Stimulated activated CD4-positive, alpha-beta T cell treated with anti-CD3 and anti-CD28 coated beads, Interleukin-4, amount 100 ng/mL, for 4 hours (primary cell): ENCODE data around the gene F7.
"Not testable (repeated sequence)": the region's sequence is repeated elsewhere in the genome, so short reads cannot be mapped to it uniquely, and the experiment has no call there.

Experiments used
- DNase-seq, 2 experiments: peaks; one replicate each; pipeline ENCODE4 v3.0.0-alpha.2; 2020

The F7 gene

DNA sequence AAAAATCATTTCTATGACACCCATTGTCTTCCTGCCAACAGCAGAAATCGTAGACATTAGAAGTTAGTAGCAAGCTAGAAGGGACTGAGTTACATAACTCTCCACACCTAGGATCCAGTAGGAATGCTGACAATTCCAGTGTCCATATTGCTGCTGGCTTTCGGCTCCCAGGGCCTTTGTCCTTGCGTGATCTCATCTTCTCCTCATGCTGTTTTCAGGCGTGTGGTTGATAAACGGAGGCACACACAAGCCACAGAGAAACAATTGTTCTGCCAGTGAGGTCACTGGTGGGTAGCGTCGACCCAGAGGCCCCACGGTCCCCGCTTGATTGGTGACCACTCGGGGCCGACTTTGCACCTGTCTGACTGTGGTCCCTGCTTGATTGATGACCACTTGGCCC is 31.6 kb upstream of the F7 start:
- DNase-seq: no peak

DNA sequence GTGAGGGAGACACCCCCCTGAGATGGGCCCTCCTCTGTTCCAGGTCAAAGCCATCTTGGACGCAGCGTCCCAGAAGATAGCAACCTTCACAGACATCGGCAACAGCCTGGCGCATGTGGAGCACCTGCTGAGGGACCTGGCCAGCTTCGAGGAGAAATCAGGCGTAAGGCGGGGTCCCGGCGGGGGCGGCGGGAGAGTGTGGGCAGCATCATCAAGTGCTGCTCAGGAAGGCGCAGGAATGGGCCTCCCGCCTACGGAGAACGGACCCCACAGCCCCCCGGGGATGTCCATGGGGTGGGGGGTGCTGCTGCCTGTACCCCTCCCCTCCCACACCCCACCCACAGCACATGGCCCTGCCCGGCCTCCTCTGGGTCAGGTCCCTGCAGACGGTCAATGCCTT is 31.2 kb upstream of the F7 start:
- no peak for DNase-seq

DNA sequence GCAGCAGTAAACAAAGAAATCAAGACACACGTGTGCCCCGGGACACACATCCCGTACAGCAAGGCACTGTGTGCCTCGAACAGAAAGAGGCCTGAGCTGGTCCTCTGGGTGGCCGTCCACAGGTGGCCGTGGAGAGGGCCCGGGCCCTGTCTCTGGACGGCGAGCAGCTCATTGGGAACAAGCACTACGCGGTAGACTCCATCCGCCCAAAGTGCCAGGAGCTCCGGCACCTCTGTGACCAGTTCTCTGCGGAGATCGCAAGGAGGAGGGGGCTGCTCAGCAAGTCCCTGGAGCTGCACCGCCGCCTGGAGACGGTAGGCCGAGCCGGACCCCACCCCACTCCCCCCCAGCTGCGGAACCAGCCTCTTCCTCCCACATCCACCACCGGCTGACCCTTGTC is 30.7 kb upstream of the F7 start:
- DNase-seq: no peak

DNA sequence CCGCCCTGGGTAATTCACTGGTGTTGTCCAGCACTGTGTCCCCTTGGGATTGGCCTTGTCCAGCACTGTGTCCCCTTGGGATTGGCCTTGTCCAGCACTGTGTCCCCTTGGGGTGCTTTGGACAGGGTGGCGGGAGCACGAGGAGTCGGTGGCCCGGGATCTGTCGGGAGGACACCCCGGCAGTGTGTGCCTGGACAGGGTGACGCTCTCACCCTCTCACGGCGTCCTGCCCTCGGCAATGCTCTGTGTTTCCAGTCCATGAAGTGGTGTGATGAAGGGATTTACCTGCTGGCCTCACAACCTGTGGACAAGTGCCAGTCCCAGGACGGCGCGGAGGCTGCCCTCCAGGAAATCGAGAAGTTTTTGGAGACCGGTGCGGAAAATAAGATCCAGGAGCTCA is 29.9 kb upstream of the F7 start:
- DNase-seq: no peak

DNA sequence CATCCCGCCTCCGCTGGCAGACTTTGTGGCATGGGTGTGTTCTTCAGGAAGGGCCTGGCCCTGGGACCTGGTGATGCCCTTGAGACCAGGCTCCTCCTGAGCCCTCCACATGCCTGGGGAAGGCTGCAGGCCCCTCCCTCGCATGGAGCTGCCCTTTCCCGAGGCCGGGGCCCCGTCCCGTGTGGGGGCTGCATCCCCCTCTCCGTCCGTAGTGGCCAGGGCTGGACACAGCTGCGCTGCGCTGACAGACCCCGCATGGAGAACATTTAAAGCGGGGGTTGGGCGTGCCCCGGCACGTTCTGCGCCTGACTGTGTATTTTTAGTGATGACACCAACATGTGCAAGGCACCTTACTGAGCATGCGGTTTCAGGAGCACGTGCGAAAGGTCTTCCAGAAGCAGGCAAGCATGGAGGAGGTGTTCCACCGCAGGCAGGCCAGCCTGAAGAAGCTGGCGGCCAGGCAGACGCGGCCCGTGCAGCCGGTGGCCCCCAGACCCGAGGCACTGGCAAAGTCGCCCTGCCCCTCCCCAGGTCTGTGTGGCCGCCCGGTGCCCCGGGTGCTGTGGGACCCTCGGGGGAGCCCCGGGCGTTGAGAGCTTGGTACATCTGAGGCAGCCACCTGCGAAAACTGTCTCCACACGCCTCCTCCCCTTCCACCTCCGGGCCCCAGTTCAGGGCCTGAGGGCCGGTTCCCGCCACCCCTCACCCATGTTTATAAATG is 28.8 kb upstream of the F7 start:
- DNase-seq: no peak

DNA sequence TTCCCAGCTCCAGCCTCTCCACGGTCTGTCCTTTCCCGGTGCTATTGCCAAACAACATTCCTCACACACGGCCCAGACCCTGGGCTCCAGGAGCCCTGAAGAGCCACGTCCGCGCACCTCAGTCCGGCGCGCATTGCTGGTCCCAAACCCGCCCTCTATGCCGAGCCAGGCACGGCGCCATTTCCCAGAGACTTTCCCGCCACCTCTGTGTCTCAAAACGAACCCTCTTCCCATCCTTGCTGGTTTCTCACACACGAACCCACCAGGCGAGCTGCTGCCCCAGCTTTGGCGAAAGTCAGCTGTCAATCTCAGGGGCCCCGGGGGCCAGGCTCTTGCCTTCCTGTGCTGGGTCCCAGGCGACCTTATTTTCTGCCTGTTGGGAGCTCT is 28.0 kb upstream of the F7 start:
- DNase-seq: no peak

DNA sequence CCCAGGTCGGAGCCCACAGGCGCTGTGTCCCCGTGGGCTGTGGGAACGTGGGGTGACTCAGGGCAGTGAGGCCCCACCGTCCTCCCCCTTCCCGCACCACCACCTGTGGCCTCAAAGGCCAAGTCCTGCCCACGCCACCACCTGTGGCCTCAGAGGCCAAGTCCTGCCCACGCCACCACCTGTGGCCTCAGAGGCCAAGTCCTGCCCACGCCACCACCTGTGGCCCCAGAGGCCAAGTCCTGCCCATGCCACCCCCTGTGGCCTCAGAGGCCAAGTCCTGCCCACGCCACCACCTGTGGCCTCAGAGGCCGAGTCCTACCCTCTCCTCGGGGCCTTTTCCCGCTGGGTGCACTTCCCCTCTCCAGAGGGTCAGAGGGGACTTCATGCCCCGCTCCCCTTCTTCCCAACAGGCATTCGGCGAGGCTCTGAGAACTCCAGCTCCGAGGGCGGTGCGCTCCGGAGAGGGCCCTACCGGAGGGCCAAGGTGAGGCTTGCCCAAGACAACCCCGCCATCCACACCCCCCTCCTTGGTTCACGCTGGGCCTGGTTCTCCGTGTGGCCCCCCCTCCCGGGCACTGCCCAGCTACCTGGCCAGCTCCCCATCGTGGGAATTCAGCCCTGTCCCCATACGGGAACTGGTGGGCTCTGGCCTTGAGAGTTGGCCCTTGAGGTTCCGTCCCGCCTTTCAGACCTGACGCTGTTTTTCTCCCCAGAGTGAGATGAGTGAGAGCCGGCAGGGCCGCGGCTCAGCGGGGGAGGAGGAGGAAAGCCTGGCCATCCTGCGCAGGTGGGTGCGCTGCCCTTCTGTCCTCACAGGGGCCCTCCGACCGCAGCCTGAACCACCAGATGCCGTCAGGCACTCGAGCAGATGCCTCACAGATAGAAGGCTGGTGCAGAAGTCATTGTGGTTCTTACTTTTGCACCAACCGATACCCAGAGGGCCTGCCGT is 27.4 kb upstream of the F7 start:
- DNase-seq: no peak

DNA sequence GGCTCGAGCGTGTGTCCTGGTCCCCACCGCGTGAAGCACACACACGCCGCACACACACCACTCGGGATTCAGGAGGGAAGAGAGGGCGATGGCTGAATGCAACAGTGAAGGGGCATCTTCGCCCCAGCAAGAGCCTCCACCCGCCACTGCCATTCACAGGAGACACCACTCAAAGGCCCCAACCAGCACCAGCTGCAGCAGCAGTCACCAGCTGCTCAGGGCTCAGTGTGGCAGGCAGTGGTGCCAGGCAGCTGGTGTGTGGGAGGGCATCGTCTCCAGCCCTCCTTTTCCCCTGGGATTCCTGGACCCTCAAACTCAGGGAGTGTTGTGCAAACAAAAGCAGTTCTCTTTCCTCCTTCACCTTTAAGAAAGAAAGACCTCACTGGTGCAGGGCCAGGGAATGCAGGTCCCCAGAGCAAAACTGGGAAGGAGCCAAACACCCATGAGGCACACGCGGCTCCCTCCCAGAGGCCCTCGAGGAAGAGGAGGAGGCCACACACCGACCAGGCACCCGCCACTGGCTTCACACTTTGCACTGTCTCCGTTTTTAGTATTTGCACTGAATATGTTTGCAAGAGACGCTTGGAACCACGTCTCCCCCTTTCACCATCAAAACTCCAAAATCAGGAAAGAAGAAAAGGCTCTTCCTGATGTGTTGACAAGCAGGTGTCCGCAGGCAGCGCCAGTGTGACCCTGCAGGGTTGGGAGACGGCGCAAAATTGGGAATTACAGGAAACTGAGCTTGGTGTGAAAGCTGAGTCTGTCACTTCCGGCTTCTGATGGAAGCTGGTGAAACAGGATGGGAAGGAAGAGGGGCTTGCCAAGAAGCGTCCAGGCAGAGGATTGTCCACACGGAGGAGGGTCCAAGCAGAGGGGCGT is 26.4 kb upstream of the F7 start:
- DNase-seq: no peak

DNA sequence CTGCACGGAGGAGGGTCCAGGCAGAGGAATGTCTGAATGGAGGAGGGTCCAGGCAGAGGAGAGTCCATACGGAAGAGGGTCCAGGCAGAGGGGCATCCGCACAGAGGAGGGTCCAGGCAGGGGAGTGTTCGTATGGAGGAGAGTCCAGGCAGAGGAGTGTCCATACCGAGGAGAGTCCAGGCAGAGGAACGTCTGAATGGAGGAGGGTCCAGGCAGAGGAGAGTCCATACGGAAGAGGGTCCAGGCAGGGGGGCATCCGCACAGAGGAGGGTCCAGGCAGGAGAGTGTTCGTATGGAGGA is 25.9 kb upstream of the F7 start:
- DNase-seq: not testable (repeated sequence)

DNA sequence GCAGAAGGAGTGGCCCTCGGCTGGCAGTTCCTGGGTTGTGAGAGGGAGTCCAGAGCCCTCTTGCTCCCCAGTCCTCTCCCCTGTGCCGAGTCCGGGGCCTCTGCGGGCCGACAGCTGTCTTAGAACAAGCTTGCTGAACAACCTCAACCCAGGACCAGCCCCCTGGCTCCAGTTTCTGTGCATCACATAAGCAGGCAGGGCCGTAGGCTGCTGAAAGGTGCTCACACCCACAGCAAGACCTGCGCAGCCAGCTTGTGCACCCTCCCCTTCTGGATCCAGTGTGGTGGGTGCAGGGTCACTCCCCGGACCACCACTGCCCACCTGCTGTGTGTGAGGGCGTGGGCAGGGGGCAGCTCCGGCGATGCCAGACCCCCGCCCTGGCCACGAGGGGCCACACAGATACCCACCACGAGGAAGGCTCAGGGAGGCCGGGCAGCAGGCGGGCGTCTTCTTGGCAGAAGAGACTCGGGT is 25.2 kb upstream of the F7 start:
- no peak for DNase-seq

DNA sequence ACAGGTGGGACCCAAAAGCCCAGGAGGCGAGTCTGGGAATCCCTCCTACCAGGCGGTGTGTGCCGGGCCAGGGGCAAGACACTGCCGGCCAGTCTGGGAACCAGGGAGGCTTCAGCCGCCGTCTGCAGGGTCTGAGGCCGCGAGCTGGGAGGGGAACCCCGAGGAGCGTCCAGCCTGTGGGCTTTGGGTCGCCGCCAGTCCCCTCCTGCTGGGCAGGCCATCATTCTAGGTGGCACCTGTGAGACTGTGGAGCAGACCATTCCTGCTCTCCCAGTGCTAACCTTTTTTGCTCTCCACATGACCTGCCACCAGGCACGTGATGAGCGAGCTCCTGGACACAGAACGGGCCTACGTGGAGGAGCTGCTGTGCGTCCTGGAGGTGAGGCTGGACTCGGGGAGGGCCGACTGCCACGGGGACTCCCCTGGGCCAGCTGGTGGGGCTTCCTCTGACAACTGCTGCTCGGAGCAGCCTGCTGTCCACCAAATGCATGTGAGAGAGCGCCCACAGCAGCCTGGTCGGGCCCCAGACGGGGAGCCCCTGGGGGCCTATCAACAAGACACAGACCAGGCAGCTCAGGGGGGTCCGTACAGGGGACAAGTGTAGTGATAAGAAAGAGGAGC is 24.6 kb upstream of the F7 start:
- no peak for DNase-seq

DNA sequence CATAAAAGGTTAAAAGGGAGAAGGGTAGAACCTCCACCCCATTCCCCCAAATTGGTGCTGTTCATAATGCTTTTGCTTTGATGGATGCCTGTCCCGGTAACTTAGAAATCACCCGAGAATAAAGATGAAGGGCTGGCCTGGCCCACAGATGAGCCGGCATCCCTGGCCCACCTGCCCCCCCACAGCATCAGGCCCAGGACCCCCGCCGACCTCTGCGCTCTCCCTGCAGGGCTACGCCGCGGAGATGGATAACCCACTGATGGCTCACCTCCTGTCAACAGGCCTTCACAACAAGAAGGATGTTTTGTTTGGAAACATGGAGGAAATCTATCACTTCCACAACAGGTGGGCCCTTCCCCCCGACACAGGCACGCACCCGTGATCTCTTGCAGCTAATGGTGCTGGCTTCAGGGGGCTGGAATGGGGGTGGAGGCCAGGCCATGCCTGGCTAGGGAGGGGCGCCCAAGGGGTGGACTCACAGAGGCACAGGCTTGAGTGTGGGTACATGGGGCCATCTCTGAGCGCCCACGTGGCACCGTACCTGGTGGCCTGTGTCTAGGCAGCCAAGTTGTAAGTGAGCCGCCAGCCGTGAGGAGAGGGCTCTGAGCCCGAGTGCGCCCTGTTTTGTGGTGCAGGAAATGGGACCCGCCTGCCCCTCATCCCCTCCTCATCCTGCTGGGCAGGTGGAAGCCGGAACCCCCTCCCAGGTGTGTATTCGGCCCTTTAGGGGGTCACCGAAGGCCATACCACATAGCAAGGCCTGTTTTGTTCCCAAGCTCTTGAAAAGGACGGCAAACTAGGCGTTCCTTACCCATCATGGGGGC is 23.2 kb upstream of the F7 start:
- no peak for DNase-seq

DNA sequence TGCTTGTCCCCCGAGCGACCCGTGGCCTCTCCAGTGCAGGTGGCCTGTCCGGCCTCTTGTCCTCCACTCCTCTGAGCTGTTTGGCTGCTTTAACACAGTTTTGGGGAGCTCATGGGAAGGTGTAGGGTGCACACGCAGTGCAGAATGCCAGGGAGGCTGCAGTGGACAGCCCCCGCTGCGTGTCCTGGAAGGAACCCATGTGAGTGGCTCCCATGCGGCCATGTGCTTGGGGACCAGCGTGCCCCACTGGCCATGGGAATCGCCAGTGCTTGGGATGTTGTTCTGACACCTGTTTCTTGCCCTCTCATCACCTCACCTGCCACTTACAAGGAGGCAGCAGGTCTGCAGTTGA is 22.6 kb upstream of the F7 start:
- DNase-seq: no peak

DNA sequence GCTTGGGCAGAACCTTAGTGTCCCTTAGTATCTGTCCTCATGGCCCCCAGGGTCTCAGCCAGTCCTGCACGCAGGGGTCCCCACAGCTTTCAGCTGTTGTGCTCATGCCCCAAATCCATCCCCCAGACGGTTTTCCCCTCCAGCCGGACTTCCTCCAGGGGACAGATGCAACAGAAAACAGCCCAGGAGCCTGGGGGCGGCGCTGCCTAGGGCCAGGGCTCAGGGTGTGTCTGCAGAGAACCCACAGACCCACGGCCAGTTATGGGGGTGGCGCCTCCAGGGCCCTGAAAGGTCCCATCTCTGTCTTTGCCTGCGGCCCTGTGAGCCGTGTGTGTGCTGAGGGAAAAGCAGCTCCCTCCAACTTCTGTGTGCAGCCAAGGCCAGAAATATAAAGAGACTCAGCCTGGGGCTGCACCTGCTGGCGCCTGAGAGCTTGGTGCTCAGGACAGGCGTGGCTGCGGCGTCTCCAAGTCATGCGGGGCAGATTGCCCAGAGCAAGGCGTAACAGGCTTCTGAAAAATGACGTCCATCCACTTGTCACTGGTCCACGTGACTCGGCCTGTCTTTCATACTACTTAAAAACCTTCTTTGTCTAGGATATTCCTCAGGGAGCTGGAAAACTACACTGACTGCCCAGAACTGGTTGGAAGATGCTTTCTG is 22.1 kb upstream of the F7 start:
- DNase-seq: no peak

DNA sequence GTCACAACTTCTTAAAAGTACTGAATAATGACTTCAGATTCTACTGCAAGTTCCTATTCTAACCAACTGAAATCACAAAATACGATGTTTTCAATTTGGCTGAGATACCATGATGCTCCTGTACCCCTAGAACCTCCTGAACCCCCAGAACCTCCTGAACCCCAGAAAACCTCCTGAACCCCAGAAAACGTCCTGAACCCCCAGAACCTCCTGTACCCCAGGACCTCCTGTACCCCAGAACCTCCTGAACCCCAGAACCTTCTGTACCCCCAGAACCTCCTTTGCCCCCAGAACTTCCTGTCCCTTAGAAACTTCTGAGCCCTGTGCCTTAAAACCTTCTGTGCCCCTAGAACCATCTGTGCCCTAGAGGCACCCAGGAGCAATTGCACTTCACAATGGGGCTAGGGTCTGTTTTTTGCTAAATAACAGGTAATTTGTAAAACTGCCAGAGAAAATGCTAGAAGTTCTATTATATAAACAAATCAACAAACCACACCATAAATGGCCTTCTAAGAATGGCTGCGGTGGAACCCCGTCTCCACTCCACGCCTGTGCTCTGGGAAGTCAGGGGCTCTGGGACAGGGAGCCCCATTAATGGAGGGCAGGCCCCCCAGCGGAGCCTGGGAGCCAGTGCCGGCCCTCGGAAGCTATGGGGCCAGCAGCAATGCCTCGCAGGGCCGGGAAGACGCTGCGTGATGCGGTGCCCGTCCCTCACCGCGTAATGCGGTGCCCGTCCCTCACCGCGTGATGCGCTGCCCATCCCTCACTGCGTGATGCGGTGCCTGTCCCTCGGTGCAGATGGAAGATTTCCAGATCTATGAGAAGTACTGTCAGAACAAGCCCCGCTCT is 21.3 kb upstream of the F7 start:
- DNase-seq: no peak

DNA sequence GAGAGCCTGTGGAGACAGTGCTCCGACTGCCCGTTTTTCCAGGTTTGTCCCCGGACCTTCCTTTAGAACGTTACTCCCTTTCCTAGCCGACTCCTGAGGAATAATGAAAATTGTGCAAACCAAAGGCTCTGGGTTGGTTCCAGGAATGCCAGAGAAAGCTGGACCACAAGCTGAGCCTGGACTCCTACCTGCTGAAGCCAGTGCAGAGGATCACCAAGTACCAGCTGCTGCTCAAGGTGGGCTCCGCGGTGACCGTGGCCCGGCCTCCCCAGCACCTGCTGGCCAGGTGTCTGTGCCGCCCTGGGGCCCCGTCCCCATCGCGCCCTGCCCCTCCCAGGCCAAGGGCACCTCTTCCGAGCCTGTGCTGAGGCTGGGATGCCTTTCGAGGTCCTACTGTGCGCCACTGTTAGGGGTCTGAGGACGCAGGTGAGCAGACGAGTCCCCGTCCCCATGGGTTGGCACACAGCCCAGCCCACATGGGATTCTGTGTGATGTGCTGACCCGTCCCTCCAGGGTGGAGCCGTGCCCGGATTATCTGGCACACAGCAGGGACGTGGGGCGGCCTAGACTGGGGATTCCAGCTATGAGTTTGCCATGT is 20.5 kb upstream of the F7 start:
- DNase-seq: no peak

DNA sequence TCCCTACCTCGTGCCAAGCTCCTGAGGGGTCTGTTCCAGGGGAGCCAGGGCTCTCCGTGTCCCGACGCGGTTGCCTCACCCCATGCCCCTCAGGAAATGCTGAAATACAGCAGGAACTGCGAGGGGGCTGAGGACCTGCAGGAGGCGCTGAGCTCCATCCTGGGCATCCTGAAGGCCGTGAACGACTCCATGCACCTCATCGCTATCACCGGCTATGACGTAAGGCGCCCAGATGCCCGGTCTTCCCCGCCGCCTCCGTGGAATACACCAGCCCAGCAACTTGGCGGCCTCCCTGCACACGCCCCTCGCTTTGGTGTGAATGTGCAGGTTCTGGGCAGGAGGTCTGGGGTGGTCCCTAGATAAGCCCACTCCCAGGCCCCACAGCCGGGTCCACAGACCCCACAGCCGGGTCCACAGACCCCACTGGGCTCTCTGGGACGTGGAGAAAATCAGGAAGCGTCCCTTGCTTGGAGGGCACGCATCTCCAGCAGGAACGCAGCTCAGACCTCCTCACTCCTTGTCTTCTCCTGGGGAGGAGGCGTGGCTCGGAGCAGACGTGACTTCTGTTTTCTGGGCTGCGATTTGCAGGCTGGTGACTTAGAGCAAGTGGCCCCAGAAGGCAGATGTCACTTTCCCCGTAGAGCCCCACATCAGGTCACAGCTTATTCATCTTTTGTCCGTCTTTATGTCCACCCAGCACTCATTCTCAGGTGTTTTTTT is 19.4 kb upstream of the F7 start:
- no peak for DNase-seq

DNA sequence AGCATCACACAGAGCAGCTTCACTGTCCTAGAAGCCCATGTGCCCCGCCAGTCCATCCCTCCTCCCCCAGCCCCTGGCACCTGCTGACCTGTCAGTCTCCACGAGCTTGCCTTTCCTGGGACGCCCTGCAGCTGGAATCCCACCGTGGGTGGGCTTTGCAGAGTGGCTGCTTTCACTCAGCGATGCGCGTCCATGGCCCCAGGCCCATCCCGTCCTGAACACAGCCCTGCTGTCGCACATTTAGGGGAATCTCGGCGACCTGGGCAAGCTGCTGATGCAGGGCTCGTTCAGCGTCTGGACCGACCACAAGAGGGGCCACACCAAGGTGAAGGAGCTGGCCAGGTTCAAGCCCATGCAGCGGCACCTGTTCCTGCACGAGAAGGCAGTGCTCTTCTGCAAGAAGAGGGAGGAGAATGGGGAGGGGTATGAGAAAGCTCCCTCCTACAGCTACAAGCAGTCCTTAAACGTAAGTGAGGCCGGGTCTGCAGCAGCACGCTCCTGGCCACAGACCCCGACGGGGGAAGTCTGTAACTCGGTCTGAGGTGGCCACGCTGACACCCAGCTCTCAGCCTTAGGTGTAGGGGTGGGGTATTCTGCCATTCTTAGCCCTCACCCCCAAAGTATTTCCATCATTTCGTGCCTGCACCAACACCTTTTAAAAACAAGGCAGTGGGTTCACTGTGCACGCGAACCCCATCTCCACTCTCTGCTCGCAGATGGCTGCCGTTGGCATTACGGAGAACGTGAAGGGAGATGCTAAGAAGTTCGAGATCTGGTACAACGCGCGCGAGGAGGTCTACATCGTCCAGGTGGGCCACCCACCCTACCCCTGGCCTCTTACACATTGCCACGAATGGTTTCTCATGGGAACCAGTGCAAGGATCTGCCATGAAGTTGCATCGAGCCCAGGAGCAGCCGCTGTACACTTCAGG is 18.3 kb upstream of the F7 start:
- DNase-seq: no peak
